ENCODE measurements around the gene RBP5.

DNA sequence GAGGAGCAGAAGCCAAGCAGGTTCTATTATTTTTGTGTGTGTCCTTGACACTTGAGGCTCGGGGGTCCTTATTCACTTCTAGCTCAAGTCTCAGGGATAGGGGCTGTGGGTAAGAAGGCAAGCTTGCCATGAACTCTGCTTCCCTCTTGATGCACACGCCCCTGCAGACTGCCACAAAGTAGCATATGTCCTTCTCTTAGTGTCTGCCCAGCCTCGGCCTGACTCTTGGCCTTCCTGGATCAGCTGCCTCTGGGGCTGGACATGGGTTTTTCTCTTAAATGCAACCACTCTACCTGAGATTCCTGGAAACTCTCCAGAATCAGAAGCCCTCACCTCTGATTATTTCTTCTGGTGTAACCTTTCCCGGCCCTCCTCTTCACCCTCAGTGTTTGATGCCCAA lies 32.6 kb upstream of the RBP5 start:
- TF ChIP-seq, protein P1, sequence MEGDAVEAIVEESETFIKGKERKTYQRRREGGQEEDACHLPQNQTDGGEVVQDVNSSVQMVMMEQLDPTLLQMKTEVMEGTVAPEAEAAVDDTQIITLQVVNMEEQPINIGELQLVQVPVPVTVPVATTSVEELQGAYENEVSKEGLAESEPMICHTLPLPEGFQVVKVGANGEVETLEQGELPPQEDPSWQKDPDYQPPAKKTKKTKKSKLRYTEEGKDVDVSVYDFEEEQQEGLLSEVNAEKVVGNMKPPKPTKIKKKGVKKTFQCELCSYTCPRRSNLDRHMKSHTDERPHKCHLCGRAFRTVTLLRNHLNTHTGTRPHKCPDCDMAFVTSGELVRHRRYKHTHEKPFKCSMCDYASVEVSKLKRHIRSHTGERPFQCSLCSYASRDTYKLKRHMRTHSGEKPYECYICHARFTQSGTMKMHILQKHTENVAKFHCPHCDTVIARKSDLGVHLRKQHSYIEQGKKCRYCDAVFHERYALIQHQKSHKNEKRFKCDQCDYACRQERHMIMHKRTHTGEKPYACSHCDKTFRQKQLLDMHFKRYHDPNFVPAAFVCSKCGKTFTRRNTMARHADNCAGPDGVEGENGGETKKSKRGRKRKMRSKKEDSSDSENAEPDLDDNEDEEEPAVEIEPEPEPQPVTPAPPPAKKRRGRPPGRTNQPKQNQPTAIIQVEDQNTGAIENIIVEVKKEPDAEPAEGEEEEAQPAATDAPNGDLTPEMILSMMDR (IDR thresholded peaks at IDR 0.05; ENCODE audit: low read depth, low read length), result no peak
- TF ChIP-seq POLR2A (IDR thresholded peaks at IDR 0.05; ENCODE audit: extremely low read depth, insufficient read length) (no peak), MYC (IDR thresholded peaks at IDR 0.05; ENCODE audit: low read depth, low read length) (no peak)
- TF ChIP-seq, protein P2, sequence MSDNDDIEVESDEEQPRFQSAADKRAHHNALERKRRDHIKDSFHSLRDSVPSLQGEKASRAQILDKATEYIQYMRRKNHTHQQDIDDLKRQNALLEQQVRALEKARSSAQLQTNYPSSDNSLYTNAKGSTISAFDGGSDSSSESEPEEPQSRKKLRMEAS (IDR thresholded peaks at IDR 0.05; ENCODE audit: low read depth, low read length), result no peak
